ENCODE data around the gene ALG12.

GRCh38 chr22:49924113-49924833 is 6.0 kb upstream of the ALG12 start:
- TF ChIP-seq CTCF (conservative IDR thresholded peaks at IDR 0.05; ENCODE audit: low read depth, low read length) (no peak), EZH2 (IDR thresholded peaks at IDR 0.05; ENCODE audit: borderline replicate concordance, low read depth, low read length, poor library complexity, severe bottlenecking) (no peak)
